A673 (cell line): ENCODE data around the gene EPHB4. TPM values are rescaled to one million over a fixed set of nuclear protein-coding genes. Genes with fewer than 3 reads are reported as not detected.
"Not testable (repeated sequence)": the region's sequence is repeated elsewhere in the genome, so short reads cannot be mapped to it uniquely, and the experiment has no call there.

Source experiments
- BruUV-seq: library from RNA; stranded (reverse); fragments of 400-500 nt; replicated peaks from 2 replicates; lab custom pipeline; 2021; lab: Mats Ljungman, UMichigan
- CTCF ChIA-PET: fragments of 300-600 bp; sonication (Branson Sonifier 250); formaldehyde crosslinking; loops from one replicate; lab custom pipeline; 2022; ENCODE audit warnings: antibody characterized with exemption; lab: Charles Lee
- POLR2A ChIA-PET: fragments of 300-600 bp; sonication (Branson Sonifier 250); formaldehyde crosslinking; loops from one replicate; lab custom pipeline; 2022; ENCODE audit warnings: antibody characterized with exemption; ENCODE audit not compliant: low non-redundant PET; lab: Charles Lee
- DNase-seq: peaks from one replicate; pipeline ENCODE4 v3.0.0-alpha.2; 2015; ENCODE audit warnings: low spot score
- H3K27ac ChIP-seq: fragments of 200-600 bp; sonication (generic); 2 replicates; pipeline ENCODE4 v1.5.1; 2016; ENCODE audit warnings: mixed run types, low read depth, mild to moderate bottlenecking, mixed read lengths, antibody characterized with exemption, low read length; ENCODE audit not compliant: poor library complexity, severe bottlenecking
- H3K27me3 ChIP-seq: fragments of 200-600 bp; sonication (generic); replicated peaks from 2 replicates; pipeline ENCODE4 v1.6.1; 2017; ENCODE audit warnings: mixed run types, low read depth, mild to moderate bottlenecking, mixed read lengths, antibody characterized with exemption, low read length; ENCODE audit not compliant: insufficient read depth, poor library complexity
- H3K36me3 ChIP-seq: fragments of 200-600 bp; sonication (generic); 2 replicates; pipeline ENCODE4 v1.6.1; 2016; ENCODE audit warnings: mixed run types, mild to moderate bottlenecking, mixed read lengths, antibody characterized with exemption, low read length; ENCODE audit not compliant: insufficient read depth, poor library complexity, severe bottlenecking
- H3K4me1 ChIP-seq: fragments of 200-600 bp; sonication (generic); 2 replicates; pipeline ENCODE4 v1.6.1; 2017; ENCODE audit warnings: mixed run types, mild to moderate bottlenecking, mixed read lengths, antibody characterized with exemption, low read length; ENCODE audit not compliant: insufficient read depth, poor library complexity, severe bottlenecking
- H3K4me3 ChIP-seq: fragments of 200-600 bp; sonication (generic); 2 replicates; pipeline ENCODE4 v1.5.1; 2016; ENCODE audit warnings: low read depth, mixed run types, mild to moderate bottlenecking, mixed read lengths, low read length; ENCODE audit not compliant: poor library complexity, severe bottlenecking
- H3K9me3 ChIP-seq: fragments of 200-600 bp; sonication (generic); 2 replicates; pipeline ENCODE4 v1.6.1; 2016; ENCODE audit warnings: mixed run types, low read depth, mild to moderate bottlenecking, mixed read lengths, antibody characterized with exemption, low read length; ENCODE audit not compliant: poor library complexity, severe bottlenecking
- EZH2 ChIP-seq: fragments of 200-600 bp; sonication (generic); IDR thresholded peaks from 2 replicates; pipeline ENCODE4 v1.6.1; 2017; ENCODE audit warnings: borderline replicate concordance, low read depth, mild to moderate bottlenecking, mixed read lengths, antibody characterized with exemption, low read length; ENCODE audit not compliant: poor library complexity, severe bottlenecking
- intact Hi-C: fragments of 100-400 bp; cut with micrococcal nuclease; formaldehyde crosslinking; loops from one replicate; pipeline ENCODE4 v1.10.0; 2022; ENCODE audit not compliant: unreplicated experiment
- total RNA-seq: library from RNA; stranded (reverse); gene quantifications from 2 replicates; pipeline ENCODE4 v1.2.3, GENCODE V29; 2021
- TF ChIP-seq, protein P1 (sequence below): fragments of 300-800, 200-600 bp; sonication (generic); conservative IDR thresholded peaks from 2 replicates; pipeline ENCODE4 v1.5.1; 2017; ENCODE audit warnings: low read depth, mild to moderate bottlenecking, antibody characterized with exemption, low read length, moderate library complexity, mixed read lengths

Gene EPHB4
- total RNA-seq, 1 experiment from 2014 or later: 90.4 TPM

DNA sequence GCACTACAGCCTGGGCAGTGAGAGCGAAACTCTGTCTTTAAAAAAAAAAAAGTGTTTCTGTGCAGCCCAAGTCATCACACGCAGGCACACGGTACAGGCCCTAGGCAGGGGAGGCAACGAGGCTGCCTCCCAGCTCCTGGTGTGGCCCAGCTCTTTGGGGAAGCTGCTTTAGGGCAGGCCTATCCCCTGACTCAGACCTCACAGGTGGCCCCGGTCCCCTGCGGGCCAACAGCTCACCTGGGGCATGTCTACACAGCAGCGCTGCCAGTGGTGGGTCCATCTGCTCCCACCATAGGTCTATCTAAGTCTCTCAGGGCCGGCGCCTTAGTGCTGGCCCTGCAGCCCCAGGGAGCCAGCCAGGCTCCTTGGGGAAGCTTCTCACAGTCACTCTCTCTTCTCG is 62.5 kb downstream of the EPHB4 start:
- intact Hi-C loops: no loop called here
- Histone ChIP-seq H3K9me3 (no peaks in the 10 kb centered on the region), H3K27me3 (no peaks in the 10 kb centered on the region), H3K36me3 (no peaks in the 10 kb centered on the region), H3K27ac (no peak overlapping the region), H3K4me3 (no peak overlapping the region), H3K4me1 (no peaks in the 10 kb centered on the region)
- no peak for DNase-seq
- POLR2A ChIA-PET: no interaction called here
- no peak for TF ChIP-seq EZH2
- TF ChIP-seq, protein P1, sequence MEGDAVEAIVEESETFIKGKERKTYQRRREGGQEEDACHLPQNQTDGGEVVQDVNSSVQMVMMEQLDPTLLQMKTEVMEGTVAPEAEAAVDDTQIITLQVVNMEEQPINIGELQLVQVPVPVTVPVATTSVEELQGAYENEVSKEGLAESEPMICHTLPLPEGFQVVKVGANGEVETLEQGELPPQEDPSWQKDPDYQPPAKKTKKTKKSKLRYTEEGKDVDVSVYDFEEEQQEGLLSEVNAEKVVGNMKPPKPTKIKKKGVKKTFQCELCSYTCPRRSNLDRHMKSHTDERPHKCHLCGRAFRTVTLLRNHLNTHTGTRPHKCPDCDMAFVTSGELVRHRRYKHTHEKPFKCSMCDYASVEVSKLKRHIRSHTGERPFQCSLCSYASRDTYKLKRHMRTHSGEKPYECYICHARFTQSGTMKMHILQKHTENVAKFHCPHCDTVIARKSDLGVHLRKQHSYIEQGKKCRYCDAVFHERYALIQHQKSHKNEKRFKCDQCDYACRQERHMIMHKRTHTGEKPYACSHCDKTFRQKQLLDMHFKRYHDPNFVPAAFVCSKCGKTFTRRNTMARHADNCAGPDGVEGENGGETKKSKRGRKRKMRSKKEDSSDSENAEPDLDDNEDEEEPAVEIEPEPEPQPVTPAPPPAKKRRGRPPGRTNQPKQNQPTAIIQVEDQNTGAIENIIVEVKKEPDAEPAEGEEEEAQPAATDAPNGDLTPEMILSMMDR: no peak
- BruUV-seq: no TSS peak
- CTCF ChIA-PET: no interaction called here

DNA sequence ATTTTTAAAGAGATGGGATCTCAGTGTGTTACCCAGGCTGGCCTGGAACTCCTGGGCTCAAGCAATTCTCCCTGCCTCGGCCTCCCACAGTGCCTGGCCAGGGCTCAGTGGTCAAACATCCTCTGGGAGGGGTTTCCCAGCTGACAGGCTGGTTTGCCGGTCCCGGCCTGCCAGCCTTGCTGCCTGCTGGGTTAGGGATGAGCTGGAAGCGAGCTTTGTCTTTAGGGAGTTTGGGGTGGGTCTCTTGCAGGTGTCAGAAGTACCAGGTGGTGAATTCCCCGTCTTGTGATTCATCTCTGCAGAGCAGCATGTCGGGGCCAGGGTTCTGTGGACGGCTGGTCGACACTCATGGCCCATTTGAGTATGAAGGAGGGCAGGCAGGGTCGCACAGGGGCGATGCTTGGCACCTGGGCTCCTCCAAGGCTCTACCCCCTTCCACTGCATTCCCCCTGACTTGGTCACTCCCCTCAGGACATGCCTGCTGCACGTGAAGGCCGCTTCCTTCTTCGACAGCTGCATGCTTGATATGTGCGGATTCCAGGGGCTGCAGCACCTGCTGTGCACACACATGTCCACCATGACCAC is 63.7 kb downstream of the EPHB4 start:
- POLR2A ChIA-PET: no interaction called here

GRCh38 chr7:100762841-100763240 is 64.5 kb downstream of the EPHB4 start:
- H3K36me3 ChIP-seq, H3K9me3 ChIP-seq, H3K27ac ChIP-seq, BruUV-seq, H3K4me3 ChIP-seq, H3K27me3 ChIP-seq, DNase-seq, intact Hi-C loops, H3K4me1 ChIP-seq: not testable (repeated sequence)
- CTCF ChIA-PET: interaction anchor here (0.6 kb wide), 1 partner anchor 297 kb away, joined by 4 read pairs; no protein-coding TSS in a partner anchor
- POLR2A ChIA-PET: interaction anchor here (0.7 kb wide), 1 partner anchor 215 kb away, joined by 7 read pairs; no protein-coding TSS in a partner anchor

More for the DNA sequence above, 63.7 kb downstream of the EPHB4 start:
- DNase-seq: no peak
- H3K9me3 ChIP-seq: no peaks in the 10 kb centered on the region
- H3K27me3 ChIP-seq: no peaks in the 10 kb centered on the region
- no peak overlapping the region for H3K27ac ChIP-seq
- H3K4me1 ChIP-seq: no peaks in the 10 kb centered on the region
- H3K36me3 ChIP-seq: no peaks in the 10 kb centered on the region
- CTCF ChIA-PET: no interaction called here
- intact Hi-C loops: no loop called here
- BruUV-seq: no TSS peak
- no peak overlapping the region for H3K4me3 ChIP-seq
- TF ChIP-seq EZH2: no peak
- TF ChIP-seq, protein P1: no peak
